Neural progenitor cell (in vitro differentiated cells): ENCODE data around the gene B3GNT2. TPM values are rescaled to one million over a fixed set of nuclear protein-coding genes. Genes with fewer than 3 reads are reported as not detected.

ENCODE experiments used
- DNase-seq: peaks from one replicate; pipeline ENCODE4 v3.0.0-alpha.2; 2016; ENCODE audit warnings: low spot score
- H2AFZ ChIP-seq: fragments of 200-600 bp; sonication (generic); replicated peaks from 2 replicates; pipeline ENCODE4 v1.6.1; 2016; ENCODE audit warnings: antibody characterized with exemption
- H3F3A ChIP-seq: fragments of 200-600 bp; sonication (generic); 2 replicates; pipeline ENCODE4 v1.6.1; 2016; ENCODE audit warnings: antibody characterized with exemption, low read depth
- H3K27ac ChIP-seq: fragments of 200-600 bp; sonication (generic); 2 replicates; pipeline ENCODE4 v1.5.1; 2016; ENCODE audit warnings: mild to moderate bottlenecking
- H3K27me3 ChIP-seq: fragments of 200-600 bp; sonication (generic); 2 replicates; pipeline ENCODE4 v1.6.1; 2016; ENCODE audit warnings: mild to moderate bottlenecking, moderate library complexity
- H3K36me3 ChIP-seq: fragments of 200-600 bp; sonication (generic); 2 replicates; pipeline ENCODE4 v1.5.1; 2016
- H3K4me1 ChIP-seq: fragments of 200-600 bp; sonication (generic); 2 replicates; pipeline ENCODE4 v1.6.1; 2016; ENCODE audit warnings: mixed run types
- H3K4me2 ChIP-seq: fragments of 200-600 bp; sonication (generic); 2 replicates; pipeline ENCODE4 v1.6.1; 2016
- H3K4me3 ChIP-seq: fragments of 200-600 bp; sonication (generic); 2 replicates; pipeline ENCODE4 v1.5.1; 2016
- H3K79me2 ChIP-seq: fragments of 200-600 bp; sonication (generic); 2 replicates; pipeline ENCODE4 v1.6.1; 2016; ENCODE audit warnings: low read depth
- H3K9ac ChIP-seq: fragments of 200-600 bp; sonication (generic); 2 replicates; pipeline ENCODE4 v1.6.1; 2016
- H3K9me3 ChIP-seq: fragments of 200-600 bp; sonication (generic); 2 replicates; pipeline ENCODE4 v1.5.1; 2016; ENCODE audit warnings: low read depth
- H4K20me1 ChIP-seq: fragments of 200-600 bp; sonication (generic); 2 replicates; pipeline ENCODE4 v1.6.1; 2016; ENCODE audit warnings: low read depth
- H3K27ac Mint-ChIP-seq: 3 replicates; pipeline ENCODE4 v1.8.0; 2021; ENCODE audit warnings: mixed read lengths
- H3K27me3 Mint-ChIP-seq: 2 replicates; pipeline ENCODE4 v1.8.0; 2022; ENCODE audit warnings: low read depth, mild to moderate bottlenecking, inconsistent platforms, moderate library complexity, mixed read lengths; ENCODE audit not compliant: insufficient read depth
- H3K36me3 Mint-ChIP-seq: 3 replicates; pipeline ENCODE4 v1.8.0; 2021; ENCODE audit warnings: mixed read lengths
- H3K4me1 Mint-ChIP-seq: 3 replicates; pipeline ENCODE4 v1.8.0; 2021; ENCODE audit warnings: mixed read lengths
- H3K4me3 Mint-ChIP-seq: 3 replicates; pipeline ENCODE4 v1.8.0; 2021; ENCODE audit warnings: mild to moderate bottlenecking, moderate library complexity, mixed read lengths
- H3K9me3 Mint-ChIP-seq: 3 replicates; pipeline ENCODE4 v1.8.0; 2020; ENCODE audit warnings: mixed read lengths
- EZH2 ChIP-seq: fragments of 200-600 bp; sonication (generic); IDR thresholded peaks from 2 replicates; pipeline ENCODE4 v1.6.1; 2017; ENCODE audit warnings: antibody characterized with exemption, mild to moderate bottlenecking, moderate library complexity
- EZH2phosphoT487 ChIP-seq: fragments of 200-600 bp; sonication (generic); IDR thresholded peaks from 2 replicates; pipeline ENCODE4 v1.6.1; 2017; ENCODE audit warnings: antibody characterized with exemption
- total RNA-seq: library from RNA; depleted of rRNA; stranded (reverse); fragments of >200 nt; gene quantifications from 2 replicates; pipeline ENCODE4 v1.2.3, GENCODE V29; 2015; ENCODE audit warnings: low replicate concordance
- TF ChIP-seq, protein P1 (sequence below): fragments of 200-600 bp; sonication (generic); IDR thresholded peaks from 2 replicates; pipeline ENCODE4 v1.5.1; 2017; ENCODE audit warnings: antibody characterized with exemption, mild to moderate bottlenecking

Gene B3GNT2
- total RNA-seq, 1 donor from 2014 or later = 73.2 TPM

DNA sequence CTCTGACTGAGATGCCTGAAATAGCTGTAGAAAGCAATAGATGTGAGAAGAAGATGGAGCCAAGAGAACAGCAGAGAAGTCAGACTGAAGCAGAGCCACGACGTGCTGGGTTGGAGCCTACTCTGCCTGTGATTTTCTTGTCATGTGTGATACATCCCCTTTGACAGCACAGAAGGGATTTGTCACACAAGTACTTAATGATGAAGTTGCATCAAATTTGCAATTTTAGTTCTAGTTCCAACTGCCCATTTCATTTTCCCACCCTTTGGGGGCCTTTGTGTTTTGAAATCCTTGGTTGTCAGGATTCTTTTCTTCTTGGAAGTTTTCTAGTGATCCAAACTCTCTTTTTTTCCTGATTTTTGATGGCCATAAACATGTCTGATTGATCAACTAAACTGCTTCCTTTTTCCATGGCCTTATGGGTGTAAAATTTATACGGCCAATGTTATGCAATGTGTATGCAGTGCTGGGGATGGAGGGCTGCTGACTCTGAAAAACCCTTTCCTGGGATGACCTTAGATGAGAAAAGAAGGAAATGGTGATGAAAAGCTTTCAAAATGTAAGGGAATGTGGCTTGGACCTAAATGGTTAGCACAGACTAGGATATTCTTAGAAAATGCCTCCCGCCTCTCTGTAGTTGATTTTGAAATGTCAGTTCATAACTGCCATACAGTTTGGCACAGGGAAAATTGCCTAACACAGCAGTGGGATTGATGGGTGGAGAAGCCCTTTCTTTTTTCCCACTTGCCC lies 9.6 kb upstream of the B3GNT2 start:
- Histone ChIP-seq H3K36me3 (no peaks in the 10 kb centered on the region), H4K20me1 (no peaks in the 10 kb centered on the region), H3K4me3 (no peak overlapping the region), H2AFZ (no peak overlapping the region), H3K9ac (no peak overlapping the region), H3K27me3 (no peaks in the 10 kb centered on the region), H3K27ac (no peak overlapping the region), H3K4me1 (peaks cover 9% of the 10 kb centered on the region), H3K4me2 (no peak overlapping the region), H3F3A (no peaks in the 10 kb centered on the region), H3K79me2 (no peaks in the 10 kb centered on the region), H3K9me3 (no peaks in the 10 kb centered on the region)
- no peaks in the 10 kb centered on the region for H3K4me1 Mint-ChIP-seq
- no peak for DNase-seq
- H3K9me3 Mint-ChIP-seq = peaks cover 2% of the 10 kb centered on the region
- TF ChIP-seq EZH2 = no peak
- TF ChIP-seq EZH2phosphoT487 = no peak
- TF ChIP-seq, protein P1, sequence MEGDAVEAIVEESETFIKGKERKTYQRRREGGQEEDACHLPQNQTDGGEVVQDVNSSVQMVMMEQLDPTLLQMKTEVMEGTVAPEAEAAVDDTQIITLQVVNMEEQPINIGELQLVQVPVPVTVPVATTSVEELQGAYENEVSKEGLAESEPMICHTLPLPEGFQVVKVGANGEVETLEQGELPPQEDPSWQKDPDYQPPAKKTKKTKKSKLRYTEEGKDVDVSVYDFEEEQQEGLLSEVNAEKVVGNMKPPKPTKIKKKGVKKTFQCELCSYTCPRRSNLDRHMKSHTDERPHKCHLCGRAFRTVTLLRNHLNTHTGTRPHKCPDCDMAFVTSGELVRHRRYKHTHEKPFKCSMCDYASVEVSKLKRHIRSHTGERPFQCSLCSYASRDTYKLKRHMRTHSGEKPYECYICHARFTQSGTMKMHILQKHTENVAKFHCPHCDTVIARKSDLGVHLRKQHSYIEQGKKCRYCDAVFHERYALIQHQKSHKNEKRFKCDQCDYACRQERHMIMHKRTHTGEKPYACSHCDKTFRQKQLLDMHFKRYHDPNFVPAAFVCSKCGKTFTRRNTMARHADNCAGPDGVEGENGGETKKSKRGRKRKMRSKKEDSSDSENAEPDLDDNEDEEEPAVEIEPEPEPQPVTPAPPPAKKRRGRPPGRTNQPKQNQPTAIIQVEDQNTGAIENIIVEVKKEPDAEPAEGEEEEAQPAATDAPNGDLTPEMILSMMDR = no peak
- H3K27me3 Mint-ChIP-seq = peaks cover 4% of the 10 kb centered on the region
- H3K36me3 Mint-ChIP-seq = no peaks in the 10 kb centered on the region
- H3K27ac Mint-ChIP-seq = no peak overlapping the region
- no peak overlapping the region for H3K4me3 Mint-ChIP-seq

GRCh38 chr2:62187246-62187645 lies 8.7 kb upstream of the B3GNT2 start:
- Mint-ChIP-seq H3K27me3 (peaks cover 2% of the 10 kb centered on the region), H3K4me3 (no peak overlapping the region), H3K4me1 (no peaks in the 10 kb centered on the region), H3K36me3 (no peaks in the 10 kb centered on the region), H3K9me3 (peaks cover 2% of the 10 kb centered on the region), H3K27ac (no peak overlapping the region)
- Histone ChIP-seq H3K4me1 (peaks cover under 1% of the 10 kb centered on the region), H3K27me3 (no peaks in the 10 kb centered on the region), H3K4me3 (no peak overlapping the region), H3K4me2 (no peak overlapping the region), H3K27ac (no peak overlapping the region), H3F3A (no peaks in the 10 kb centered on the region), H2AFZ (no peak overlapping the region), H4K20me1 (no peaks in the 10 kb centered on the region), H3K79me2 (no peaks in the 10 kb centered on the region), H3K9ac (no peak overlapping the region), H3K9me3 (no peaks in the 10 kb centered on the region), H3K36me3 (no peaks in the 10 kb centered on the region)
- DNase-seq = no peak
- TF ChIP-seq EZH2phosphoT487 (no peak), EZH2 (no peak)
- TF ChIP-seq, protein P1 = no peak

DNA sequence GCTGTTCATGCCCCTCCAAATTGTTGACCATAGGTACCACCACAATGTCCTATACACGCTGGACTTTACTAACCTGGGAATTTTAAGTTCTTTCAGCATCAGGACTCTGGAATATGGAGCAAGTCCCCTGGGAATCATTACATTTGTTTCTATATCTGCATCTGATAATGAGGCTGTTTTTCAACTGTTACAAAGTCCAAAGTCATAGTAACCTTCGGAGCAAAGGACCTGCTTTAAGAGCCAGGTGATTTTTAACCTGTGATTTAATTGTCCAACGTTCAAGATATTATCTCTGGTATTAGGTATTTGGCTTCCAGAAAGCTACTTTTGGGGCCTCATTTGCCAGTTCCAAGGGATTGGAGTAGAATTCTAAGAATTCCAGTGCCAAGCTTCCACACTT lies 7.5 kb upstream of the B3GNT2 start:
- no peak overlapping the region for H3K27ac Mint-ChIP-seq
- no peak for DNase-seq
- Histone ChIP-seq H3F3A (no peaks in the 10 kb centered on the region), H3K9me3 (no peaks in the 10 kb centered on the region), H2AFZ (no peak overlapping the region), H3K4me2 (no peak overlapping the region), H3K27me3 (no peaks in the 10 kb centered on the region), H3K9ac (no peak overlapping the region), H3K27ac (no peak overlapping the region), H3K36me3 (no peaks in the 10 kb centered on the region), H4K20me1 (no peaks in the 10 kb centered on the region), H3K4me1 (no peaks in the 10 kb centered on the region), H3K4me3 (no peak overlapping the region), H3K79me2 (no peaks in the 10 kb centered on the region)
- H3K4me3 Mint-ChIP-seq = no peak overlapping the region
- H3K27me3 Mint-ChIP-seq = peaks cover 2% of the 10 kb centered on the region
- no peaks in the 10 kb centered on the region for H3K4me1 Mint-ChIP-seq
- H3K9me3 Mint-ChIP-seq = peaks cover 2% of the 10 kb centered on the region
- TF ChIP-seq EZH2phosphoT487 (no peak), EZH2 (no peak)
- TF ChIP-seq, protein P1 = no peak
- no peaks in the 10 kb centered on the region for H3K36me3 Mint-ChIP-seq
